AG09319 (cell line): Measurements from ENCODE around the gene RAD51D.

Source experiments
- DNase-seq: peaks from one replicate; pipeline ENCODE4 v3.0.0-alpha.2; 2010; ENCODE audit warnings: low read depth; ENCODE audit errors: extremely low read depth
- TF ChIP-seq, protein P1 (sequence below): IDR thresholded peaks from 2 replicates; pipeline ENCODE4 v1.5.1; 2011; ENCODE audit warnings: low read depth, mild to moderate bottlenecking, inconsistent platforms, low read length, moderate library complexity

RAD51D gene

GRCh38 chr17:35057332-35057915 lies 62.2 kb downstream of the RAD51D start:
- DNase-seq: no peak
- TF ChIP-seq, protein P1, sequence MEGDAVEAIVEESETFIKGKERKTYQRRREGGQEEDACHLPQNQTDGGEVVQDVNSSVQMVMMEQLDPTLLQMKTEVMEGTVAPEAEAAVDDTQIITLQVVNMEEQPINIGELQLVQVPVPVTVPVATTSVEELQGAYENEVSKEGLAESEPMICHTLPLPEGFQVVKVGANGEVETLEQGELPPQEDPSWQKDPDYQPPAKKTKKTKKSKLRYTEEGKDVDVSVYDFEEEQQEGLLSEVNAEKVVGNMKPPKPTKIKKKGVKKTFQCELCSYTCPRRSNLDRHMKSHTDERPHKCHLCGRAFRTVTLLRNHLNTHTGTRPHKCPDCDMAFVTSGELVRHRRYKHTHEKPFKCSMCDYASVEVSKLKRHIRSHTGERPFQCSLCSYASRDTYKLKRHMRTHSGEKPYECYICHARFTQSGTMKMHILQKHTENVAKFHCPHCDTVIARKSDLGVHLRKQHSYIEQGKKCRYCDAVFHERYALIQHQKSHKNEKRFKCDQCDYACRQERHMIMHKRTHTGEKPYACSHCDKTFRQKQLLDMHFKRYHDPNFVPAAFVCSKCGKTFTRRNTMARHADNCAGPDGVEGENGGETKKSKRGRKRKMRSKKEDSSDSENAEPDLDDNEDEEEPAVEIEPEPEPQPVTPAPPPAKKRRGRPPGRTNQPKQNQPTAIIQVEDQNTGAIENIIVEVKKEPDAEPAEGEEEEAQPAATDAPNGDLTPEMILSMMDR: no peak

- DNase-seq: no peak
- TF ChIP-seq, protein P1: no peak
Observed at GRCh38 chr17:35056013-35056412, 63.6 kb downstream of the RAD51D start.

DNA sequence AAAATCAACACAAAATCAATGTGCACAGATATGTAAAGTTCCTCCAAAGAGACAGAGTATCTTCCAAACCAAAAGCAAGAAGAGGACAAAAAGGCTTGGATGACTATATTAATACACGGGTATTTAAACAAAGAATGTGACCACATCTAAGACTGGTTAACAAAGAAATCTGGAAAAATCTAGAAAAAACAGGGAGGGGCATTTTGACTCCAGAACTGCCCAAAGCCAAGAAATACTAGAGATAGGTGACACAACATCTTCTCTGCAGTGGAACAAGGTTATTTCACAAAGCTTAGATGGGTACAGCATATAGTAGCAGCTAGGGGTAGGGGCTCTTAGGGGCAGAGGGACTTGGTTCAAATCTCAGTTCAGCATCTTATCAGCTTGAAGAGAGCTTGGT lies 66.5 kb downstream of the RAD51D start:
- no peak for DNase-seq
- TF ChIP-seq, protein P1: no peak

DNA sequence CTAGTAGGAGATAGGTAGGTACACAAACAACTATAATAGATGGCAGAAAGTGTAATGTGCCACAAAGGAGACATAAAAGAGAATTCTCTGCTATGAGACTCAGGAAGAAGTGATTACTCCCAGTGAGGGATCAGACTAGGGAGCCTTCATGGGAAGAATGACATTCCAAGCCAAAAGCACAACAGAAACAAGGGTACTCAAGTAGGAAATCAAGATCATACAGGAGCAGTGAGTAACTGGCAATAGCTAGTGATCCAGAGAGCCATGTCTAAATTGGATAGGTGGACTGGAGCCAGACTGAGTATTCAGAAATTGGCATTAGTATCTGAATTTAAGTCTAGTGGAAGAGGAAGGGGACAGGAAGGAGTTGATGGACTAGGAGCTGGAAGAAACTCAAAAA lies 66.9 kb downstream of the RAD51D start:
- DNase-seq: no peak
- TF ChIP-seq, protein P1: no peak

DNA sequence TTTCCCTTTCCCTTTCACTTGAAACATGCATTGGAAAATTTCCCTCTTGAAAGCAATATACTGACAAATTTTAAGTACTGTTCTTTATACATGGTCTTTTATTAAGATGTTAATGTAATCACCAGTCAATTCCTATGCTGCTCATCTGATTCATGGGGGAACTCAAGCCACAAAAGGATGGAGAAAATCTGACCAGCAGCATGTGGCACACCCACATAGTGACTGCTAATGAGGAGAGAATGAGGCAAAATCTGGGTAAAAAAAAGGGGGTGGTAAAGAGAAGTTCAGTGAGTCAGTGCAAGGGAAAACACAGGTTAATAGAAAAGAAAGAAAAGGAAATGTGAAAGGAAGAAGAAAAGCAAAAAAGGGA lies 67.4 kb downstream of the RAD51D start:
- TF ChIP-seq, protein P1: no peak

GRCh38 chr17:35051579-35052240 lies 68.0 kb downstream of the RAD51D start:
- TF ChIP-seq, protein P1: no peak
- DNase-seq: no peak

More for the DNA sequence above, 67.4 kb downstream of the RAD51D start:
- DNase-seq: no peak

GRCh38 chr17:35051183-35051578 lies 68.5 kb downstream of the RAD51D start:
- no peak for DNase-seq
- TF ChIP-seq, protein P1: no peak
